Neutrophil (primary cell): ENCODE data around the gene ADAMTS16.

Experiments used
- H3K27ac ChIP-seq: fragments of 200-600 bp; sonication (generic); 2 replicates; pipeline ENCODE4 v1.5.1; 2016; ENCODE audit warnings: mild to moderate bottlenecking, moderate library complexity
- H3K27me3 ChIP-seq: fragments of 200-600 bp; sonication (generic); 2 replicates; pipeline ENCODE4 v1.6.0; 2016; ENCODE audit warnings: mild to moderate bottlenecking
- H3K36me3 ChIP-seq: fragments of 200-600 bp; sonication (generic); 2 replicates; pipeline ENCODE4 v1.5.1; 2017
- H3K4me1 ChIP-seq, 2 experiments: fragments of 200-600 bp in 1 of 2; sonication (generic) in 1 of 2; 1 replicate in 1 of 2; 2 replicates in 1 of 2; pipeline versions ENCODE4 v1.5.1 to v1.6.1; 2013 to 2016; ENCODE audit warnings: low read depth in 1 of 2, low read length in 1 of 2, mild to moderate bottlenecking in 1 of 2, moderate library complexity in 1 of 2; ENCODE audit not compliant: control insufficient read depth in 1 of 2, insufficient read depth in 1 of 2
- H3K4me3 ChIP-seq, 2 experiments: fragments of 200-600 bp in 1 of 2; sonication (generic) in 1 of 2; 1 replicate in 1 of 2; 2 replicates in 1 of 2; pipeline ENCODE4 v1.5.1; 2013 to 2016; ENCODE audit warnings: low read depth in 1 of 2, low read length in 1 of 2, mild to moderate bottlenecking in 1 of 2, moderate library complexity in 1 of 2
- H3K9me3 ChIP-seq: fragments of 200-600 bp; sonication (generic); 2 replicates; pipeline ENCODE4 v1.5.1; 2016
- TF ChIP-seq, protein P1 (sequence below): fragments of 200-600 bp; sonication (generic); IDR thresholded peaks from 2 replicates; pipeline ENCODE4 v1.5.1; 2016; ENCODE audit warnings: antibody characterized with exemption

ADAMTS16 gene

DNA sequence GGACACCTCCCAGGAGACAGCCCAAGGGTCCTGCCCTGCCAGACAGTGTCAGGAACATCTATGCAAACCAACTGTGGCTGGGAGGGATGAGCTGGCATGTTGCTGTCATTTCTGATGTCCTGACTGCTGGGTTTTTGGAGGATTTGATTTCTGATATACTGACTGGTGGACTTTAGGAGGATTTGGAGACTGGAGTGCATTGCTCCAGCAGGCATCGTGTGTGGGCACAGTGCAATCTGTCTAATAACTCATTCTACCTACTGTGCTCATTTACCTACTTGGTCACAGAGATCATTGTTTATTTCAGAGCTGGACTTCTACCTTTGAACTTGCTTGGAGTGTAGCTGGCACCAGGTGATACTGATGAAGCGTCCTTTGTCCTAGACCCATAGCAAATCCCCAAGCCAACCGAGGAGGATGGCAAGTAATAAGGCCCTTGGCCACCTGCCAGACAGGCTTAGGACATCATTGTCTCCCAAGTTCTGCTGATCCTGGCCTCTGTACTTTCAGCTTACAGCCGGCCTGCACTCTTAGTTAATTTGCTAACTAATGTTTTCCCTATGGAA lies 158.0 kb downstream of the ADAMTS16 start:
- Histone ChIP-seq H3K27me3 (no peaks in the 10 kb centered on the region), H3K9me3 (no peaks in the 10 kb centered on the region), H3K4me1 (no peaks in the 10 kb centered on the region), H3K4me3 (no peak overlapping the region), H3K36me3 (no peaks in the 10 kb centered on the region), H3K27ac (no peak overlapping the region)
- TF ChIP-seq, protein P1, sequence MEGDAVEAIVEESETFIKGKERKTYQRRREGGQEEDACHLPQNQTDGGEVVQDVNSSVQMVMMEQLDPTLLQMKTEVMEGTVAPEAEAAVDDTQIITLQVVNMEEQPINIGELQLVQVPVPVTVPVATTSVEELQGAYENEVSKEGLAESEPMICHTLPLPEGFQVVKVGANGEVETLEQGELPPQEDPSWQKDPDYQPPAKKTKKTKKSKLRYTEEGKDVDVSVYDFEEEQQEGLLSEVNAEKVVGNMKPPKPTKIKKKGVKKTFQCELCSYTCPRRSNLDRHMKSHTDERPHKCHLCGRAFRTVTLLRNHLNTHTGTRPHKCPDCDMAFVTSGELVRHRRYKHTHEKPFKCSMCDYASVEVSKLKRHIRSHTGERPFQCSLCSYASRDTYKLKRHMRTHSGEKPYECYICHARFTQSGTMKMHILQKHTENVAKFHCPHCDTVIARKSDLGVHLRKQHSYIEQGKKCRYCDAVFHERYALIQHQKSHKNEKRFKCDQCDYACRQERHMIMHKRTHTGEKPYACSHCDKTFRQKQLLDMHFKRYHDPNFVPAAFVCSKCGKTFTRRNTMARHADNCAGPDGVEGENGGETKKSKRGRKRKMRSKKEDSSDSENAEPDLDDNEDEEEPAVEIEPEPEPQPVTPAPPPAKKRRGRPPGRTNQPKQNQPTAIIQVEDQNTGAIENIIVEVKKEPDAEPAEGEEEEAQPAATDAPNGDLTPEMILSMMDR, result no peak

DNA sequence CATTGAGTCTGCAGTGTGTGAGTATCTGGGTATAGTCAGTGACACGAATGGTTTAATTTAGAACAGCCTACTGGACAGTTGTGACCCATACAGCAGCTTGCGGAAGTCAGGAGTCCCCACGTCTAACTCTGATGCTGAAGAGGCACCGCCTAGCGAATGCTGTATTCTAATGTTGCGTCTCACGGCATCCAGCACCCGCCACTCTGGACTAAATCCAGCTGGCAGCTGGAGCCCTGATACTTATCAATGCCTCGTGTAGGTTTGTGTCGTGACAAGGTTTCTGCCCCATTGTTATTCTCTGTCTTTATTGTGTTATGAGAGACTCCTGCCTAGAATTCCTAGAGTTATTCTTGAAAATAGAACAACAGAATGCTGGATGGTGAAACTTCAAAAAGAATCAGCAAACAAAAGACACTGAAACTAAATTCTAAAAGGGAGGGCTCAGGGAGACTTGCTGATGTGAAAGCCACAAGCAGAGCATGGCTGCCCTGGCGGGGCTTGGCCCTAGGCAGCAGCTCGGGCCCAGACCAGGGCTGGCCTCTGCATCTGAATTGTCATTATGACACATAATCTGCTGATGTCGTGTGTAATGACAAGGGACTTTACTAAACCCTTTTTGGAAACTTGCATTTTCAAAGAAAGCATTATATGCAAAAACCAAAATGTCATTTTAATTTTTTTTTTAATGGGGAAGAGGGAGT lies 158.9 kb downstream of the ADAMTS16 start:
- no peaks in the 10 kb centered on the region for H3K4me1 ChIP-seq
- H3K36me3 ChIP-seq, result no peaks in the 10 kb centered on the region
- H3K27me3 ChIP-seq, result no peaks in the 10 kb centered on the region
- H3K4me3 ChIP-seq, result no peak overlapping the region
- no peak overlapping the region for H3K27ac ChIP-seq
- H3K9me3 ChIP-seq, result no peaks in the 10 kb centered on the region
- TF ChIP-seq, protein P1, result no peak

DNA sequence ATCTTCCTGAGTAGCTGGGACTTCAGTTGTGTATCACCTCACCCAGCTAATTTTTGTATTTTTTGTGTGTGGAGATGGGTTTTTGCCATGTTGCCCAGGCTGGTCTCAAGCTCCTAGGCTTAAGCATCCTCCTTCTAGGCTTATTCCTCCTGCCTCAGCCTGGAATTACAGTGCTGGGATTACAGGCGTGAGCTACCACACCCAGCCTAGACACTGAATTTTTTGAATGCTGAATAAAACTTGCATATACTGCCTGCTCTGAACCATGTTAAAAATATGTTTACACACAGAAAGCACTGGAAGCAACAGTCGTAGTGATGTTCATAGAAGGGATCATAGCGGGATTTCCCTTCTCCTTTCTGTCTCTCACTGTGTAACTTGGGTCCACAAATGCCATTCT lies 161.0 kb downstream of the ADAMTS16 start:
- Histone ChIP-seq H3K4me1 (no peaks in the 10 kb centered on the region), H3K9me3 (no peaks in the 10 kb centered on the region), H3K36me3 (no peaks in the 10 kb centered on the region), H3K27ac (no peak overlapping the region), H3K4me3 (no peak overlapping the region), H3K27me3 (no peaks in the 10 kb centered on the region)
- TF ChIP-seq, protein P1, result no peak

- Histone ChIP-seq H3K4me1 (no peaks in the 10 kb centered on the region), H3K9me3 (no peaks in the 10 kb centered on the region), H3K4me3 (no peak overlapping the region), H3K27ac (no peak overlapping the region), H3K36me3 (no peaks in the 10 kb centered on the region), H3K27me3 (no peaks in the 10 kb centered on the region)
- TF ChIP-seq, protein P1, result no peak
These were observed 162.1 kb downstream of the ADAMTS16 start for GRCh38 chr5:5302201-5302600.

- H3K4me3 ChIP-seq, result no peak overlapping the region
- H3K27me3 ChIP-seq, result no peaks in the 10 kb centered on the region
- TF ChIP-seq, protein P1, result no peak
- H3K9me3 ChIP-seq, result no peaks in the 10 kb centered on the region
- no peak overlapping the region for H3K27ac ChIP-seq
- H3K4me1 ChIP-seq, result no peaks in the 10 kb centered on the region
- H3K36me3 ChIP-seq, result no peaks in the 10 kb centered on the region
These were observed 163.1 kb downstream of the ADAMTS16 start for GRCh38 chr5:5303242-5303641.
